ENCODE results near the gene CHST8.

The CHST8 gene

DNA sequence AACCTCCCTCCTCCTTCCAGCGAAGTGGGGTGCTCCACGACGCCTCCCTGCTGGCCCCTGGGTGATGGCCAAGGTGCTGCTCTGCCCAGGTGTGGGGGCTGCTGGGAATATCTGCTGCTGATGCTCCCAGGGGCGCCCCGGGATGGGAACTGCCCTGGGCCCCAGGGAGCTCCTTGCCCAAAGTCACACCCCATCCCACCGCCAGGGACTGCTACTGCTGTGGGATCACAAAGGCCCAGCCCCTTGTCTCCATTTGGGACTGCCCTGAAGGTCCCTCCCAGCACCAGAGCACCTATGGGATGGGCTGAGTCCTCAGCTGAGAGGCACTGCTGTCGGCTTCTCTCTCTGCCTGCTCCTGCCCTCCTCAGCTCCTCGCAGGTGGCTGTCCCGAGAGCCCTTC is 19.0 kb downstream of the CHST8 start:
- H3K4me1 ChIP-seq (ENCODE audit: control insufficient read depth, insufficient read depth, low read length, poor library complexity, severe bottlenecking) = no peaks in the 10 kb centered on the region
- H3K27ac ChIP-seq (ENCODE audit: insufficient read depth, low read length, poor library complexity, severe bottlenecking) = no peak overlapping the region
- H3K36me3 ChIP-seq (ENCODE audit: control insufficient read depth, insufficient read depth, low read length) = no peaks in the 10 kb centered on the region
- DNase-seq = no peak
- H3K27me3 ChIP-seq (replicated peaks; ENCODE audit: control insufficient read depth, insufficient read depth, low read length, poor library complexity, severe bottlenecking) = no peaks in the 10 kb centered on the region
- H3K9me3 ChIP-seq (ENCODE audit: control insufficient read depth, low read length) = no peaks in the 10 kb centered on the region
- no peak overlapping the region for H3K4me3 ChIP-seq (ENCODE audit: insufficient read depth, low read depth, low read length, poor library complexity, severe bottlenecking)

DNA sequence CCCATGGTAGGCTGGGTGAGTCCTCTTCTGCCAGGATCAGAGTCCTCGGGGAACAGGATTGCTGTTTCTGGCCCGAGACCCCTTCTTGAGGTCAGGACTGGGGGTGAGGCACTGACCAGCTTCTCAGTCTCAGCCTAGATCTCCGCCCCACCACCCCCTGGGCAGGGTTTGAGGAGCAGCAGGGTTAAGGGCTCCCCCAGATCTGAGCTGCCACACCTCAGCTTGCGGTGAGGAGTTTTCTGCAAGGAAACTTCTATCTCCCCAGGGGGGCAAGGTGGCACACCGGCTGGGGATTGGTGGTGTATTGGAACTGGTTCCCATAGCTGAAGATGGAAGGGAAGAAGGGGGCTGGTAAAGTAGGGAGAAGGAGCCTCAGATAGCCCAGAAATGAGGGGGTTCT is 19.5 kb downstream of the CHST8 start:
- Histone ChIP-seq H3K36me3 (ENCODE audit: control insufficient read depth, insufficient read depth, low read length) (no peaks in the 10 kb centered on the region), H3K27ac (ENCODE audit: insufficient read depth, low read length, poor library complexity, severe bottlenecking) (no peak overlapping the region), H3K9me3 (ENCODE audit: control insufficient read depth, low read length) (no peaks in the 10 kb centered on the region), H3K4me1 (ENCODE audit: control insufficient read depth, insufficient read depth, low read length, poor library complexity, severe bottlenecking) (no peaks in the 10 kb centered on the region), H3K27me3 (replicated peaks; ENCODE audit: control insufficient read depth, insufficient read depth, low read length, poor library complexity, severe bottlenecking) (no peaks in the 10 kb centered on the region), H3K4me3 (ENCODE audit: insufficient read depth, low read depth, low read length, poor library complexity, severe bottlenecking) (no peak overlapping the region)
- DNase-seq = no peak

DNA sequence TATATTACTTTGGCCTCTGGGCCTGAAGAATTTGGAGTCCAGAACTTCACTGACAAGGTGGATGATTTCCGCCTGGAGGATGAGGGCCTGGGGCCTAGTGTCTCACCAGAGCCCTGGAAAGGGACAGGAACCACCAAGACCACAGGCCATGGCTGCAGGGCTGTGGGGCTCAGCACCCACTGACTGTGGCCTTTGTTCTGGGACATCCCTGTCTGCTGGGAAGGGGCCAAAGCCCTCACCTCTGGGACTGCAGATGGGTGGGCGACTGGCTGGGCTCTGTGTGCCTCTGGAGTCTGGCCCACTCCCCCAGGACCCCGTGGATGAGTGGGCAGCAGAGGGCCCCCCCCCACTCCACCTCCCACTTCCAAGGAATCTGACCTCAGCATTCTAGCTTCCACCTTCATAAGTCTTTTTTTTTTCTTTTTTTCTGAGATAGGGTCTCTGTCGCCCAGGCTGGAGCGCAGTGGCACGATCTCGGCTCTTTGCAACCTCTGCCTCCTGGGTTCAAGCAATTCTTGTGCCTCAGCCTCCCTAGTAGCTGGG is 20.3 kb downstream of the CHST8 start:
- no peak overlapping the region for H3K4me3 ChIP-seq (ENCODE audit: insufficient read depth, low read depth, low read length, poor library complexity, severe bottlenecking)
- H3K27ac ChIP-seq (ENCODE audit: insufficient read depth, low read length, poor library complexity, severe bottlenecking) = no peak overlapping the region
- DNase-seq = no peak
- no peaks in the 10 kb centered on the region for H3K27me3 ChIP-seq (replicated peaks; ENCODE audit: control insufficient read depth, insufficient read depth, low read length, poor library complexity, severe bottlenecking)
- H3K36me3 ChIP-seq (ENCODE audit: control insufficient read depth, insufficient read depth, low read length) = no peaks in the 10 kb centered on the region
- no peaks in the 10 kb centered on the region for H3K4me1 ChIP-seq (ENCODE audit: control insufficient read depth, insufficient read depth, low read length, poor library complexity, severe bottlenecking)
- no peaks in the 10 kb centered on the region for H3K9me3 ChIP-seq (ENCODE audit: control insufficient read depth, low read length)

DNA sequence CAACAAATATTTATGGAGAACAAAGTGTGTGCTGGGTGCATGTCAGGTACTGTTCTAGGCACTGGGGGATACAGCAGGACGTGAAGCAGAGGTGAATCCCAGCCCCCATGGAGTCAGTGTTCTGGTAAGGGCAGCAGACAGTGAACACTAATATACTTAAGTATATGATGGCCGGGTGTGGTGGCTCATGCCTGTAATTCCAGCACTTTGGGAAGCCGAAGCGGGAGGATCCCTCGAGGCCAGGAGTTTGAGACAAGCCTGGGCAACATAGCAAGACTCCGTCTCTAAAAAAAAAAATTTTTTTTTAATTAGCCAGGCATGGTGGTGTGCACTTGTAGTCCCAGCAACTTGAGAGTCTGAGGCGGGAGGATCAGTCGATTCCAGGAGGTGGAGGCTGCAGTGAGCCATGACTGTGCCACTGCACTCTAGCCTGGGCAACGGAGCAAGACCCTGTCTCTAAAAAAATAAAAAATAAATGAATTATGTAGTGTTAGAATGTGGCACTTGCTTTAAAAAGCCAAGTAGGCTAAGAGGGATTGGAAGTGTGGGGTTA is 22.6 kb downstream of the CHST8 start:
- Histone ChIP-seq H3K27ac (ENCODE audit: insufficient read depth, low read length, poor library complexity, severe bottlenecking) (no peak overlapping the region), H3K4me1 (ENCODE audit: control insufficient read depth, insufficient read depth, low read length, poor library complexity, severe bottlenecking) (no peaks in the 10 kb centered on the region), H3K9me3 (ENCODE audit: control insufficient read depth, low read length) (no peaks in the 10 kb centered on the region)

DNA sequence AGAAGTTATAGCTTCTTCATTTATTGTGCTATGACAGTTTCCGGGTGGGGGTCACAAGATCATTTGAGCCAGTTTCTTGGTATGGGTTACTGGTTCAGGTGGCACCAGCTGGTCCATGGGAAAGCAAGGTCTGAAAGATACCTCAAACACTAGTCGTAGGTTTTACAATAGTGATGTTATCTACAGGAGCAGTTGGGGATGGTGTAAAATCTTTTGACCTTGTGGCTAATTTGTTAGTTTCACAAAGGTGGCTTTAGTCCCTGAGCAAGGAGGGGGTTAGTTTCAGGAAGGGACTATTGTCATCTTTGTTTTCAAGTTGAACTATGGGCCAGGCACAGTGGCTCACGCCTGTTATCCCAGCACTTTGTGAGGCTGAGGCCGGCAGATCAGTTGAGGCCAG is 24.6 kb downstream of the CHST8 start:
- Histone ChIP-seq H3K36me3 (ENCODE audit: control insufficient read depth, insufficient read depth, low read length) (no peaks in the 10 kb centered on the region), H3K4me3 (ENCODE audit: insufficient read depth, low read depth, low read length, poor library complexity, severe bottlenecking) (no peak overlapping the region), H3K9me3 (ENCODE audit: control insufficient read depth, low read length) (no peaks in the 10 kb centered on the region), H3K27me3 (replicated peaks; ENCODE audit: control insufficient read depth, insufficient read depth, low read length, poor library complexity, severe bottlenecking) (no peaks in the 10 kb centered on the region), H3K4me1 (ENCODE audit: control insufficient read depth, insufficient read depth, low read length, poor library complexity, severe bottlenecking) (no peaks in the 10 kb centered on the region), H3K27ac (ENCODE audit: insufficient read depth, low read length, poor library complexity, severe bottlenecking) (no peak overlapping the region)
- DNase-seq = no peak

More for the DNA sequence above, 22.6 kb downstream of the CHST8 start:
- H3K27me3 ChIP-seq (replicated peaks; ENCODE audit: control insufficient read depth, insufficient read depth, low read length, poor library complexity, severe bottlenecking) = no peaks in the 10 kb centered on the region
- no peak for DNase-seq
- no peaks in the 10 kb centered on the region for H3K36me3 ChIP-seq (ENCODE audit: control insufficient read depth, insufficient read depth, low read length)
- no peak overlapping the region for H3K4me3 ChIP-seq (ENCODE audit: insufficient read depth, low read depth, low read length, poor library complexity, severe bottlenecking)

DNA sequence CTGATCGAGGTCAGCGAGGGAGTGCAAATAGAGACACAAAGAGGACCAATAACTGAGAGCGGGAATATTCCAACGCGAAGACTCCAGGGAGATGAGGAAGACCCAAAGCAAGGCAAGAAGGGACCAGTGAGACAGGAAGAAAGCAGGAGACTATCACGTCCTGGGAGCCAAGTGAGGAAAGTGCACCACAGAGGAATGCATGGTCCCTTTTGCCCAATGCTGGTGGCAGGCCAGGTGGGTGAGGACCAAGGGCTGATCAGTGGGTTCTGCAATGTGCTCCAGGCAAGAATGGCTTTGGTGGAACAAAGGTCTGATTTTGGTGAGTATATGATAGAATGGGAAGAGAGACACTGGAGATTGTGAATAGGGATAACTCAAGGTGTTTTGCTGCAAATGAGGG is 25.4 kb downstream of the CHST8 start:
- no peaks in the 10 kb centered on the region for H3K36me3 ChIP-seq (ENCODE audit: control insufficient read depth, insufficient read depth, low read length)
- no peaks in the 10 kb centered on the region for H3K27me3 ChIP-seq (replicated peaks; ENCODE audit: control insufficient read depth, insufficient read depth, low read length, poor library complexity, severe bottlenecking)
- no peak overlapping the region for H3K4me3 ChIP-seq (ENCODE audit: insufficient read depth, low read depth, low read length, poor library complexity, severe bottlenecking)
- H3K4me1 ChIP-seq (ENCODE audit: control insufficient read depth, insufficient read depth, low read length, poor library complexity, severe bottlenecking) = no peaks in the 10 kb centered on the region
- H3K27ac ChIP-seq (ENCODE audit: insufficient read depth, low read length, poor library complexity, severe bottlenecking) = no peak overlapping the region
- H3K9me3 ChIP-seq (ENCODE audit: control insufficient read depth, low read length) = no peaks in the 10 kb centered on the region
- no peak for DNase-seq

DNA sequence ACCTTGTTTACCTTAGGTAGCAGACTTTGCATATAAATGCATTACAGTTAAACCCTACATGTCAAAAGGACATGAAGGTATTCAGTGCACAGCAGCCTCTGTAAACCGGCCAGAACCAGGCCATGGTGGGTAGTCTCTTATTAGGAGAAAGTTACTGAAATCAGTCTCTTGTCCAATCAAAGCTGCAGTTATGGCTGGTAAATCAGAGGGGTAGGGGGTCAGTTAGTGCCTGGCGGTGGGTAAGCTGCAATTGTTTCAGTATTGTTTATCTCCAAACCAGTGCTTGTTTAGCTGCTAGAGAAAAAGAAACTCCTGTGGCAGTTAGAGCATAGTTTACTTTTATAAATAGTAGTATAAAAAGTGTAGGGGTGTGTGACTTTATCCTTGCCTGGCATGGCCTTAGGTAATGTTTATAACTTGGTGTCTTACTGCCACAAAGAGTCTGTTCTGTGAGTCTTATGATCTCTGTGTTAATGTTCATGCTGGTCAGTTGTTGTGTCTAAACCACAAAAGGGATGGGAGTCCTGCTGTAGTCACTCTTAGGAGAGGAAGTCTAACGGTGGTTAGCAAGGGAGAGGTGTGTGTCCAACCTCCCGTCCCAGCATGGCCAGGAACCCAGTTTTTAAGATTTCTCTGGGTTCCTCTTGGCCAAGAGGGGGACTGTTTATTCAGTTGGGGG is 28.0 kb downstream of the CHST8 start:
- Histone ChIP-seq H3K27me3 (replicated peaks; ENCODE audit: control insufficient read depth, insufficient read depth, low read length, poor library complexity, severe bottlenecking) (no peaks in the 10 kb centered on the region), H3K4me3 (ENCODE audit: insufficient read depth, low read depth, low read length, poor library complexity, severe bottlenecking) (no peak overlapping the region), H3K36me3 (ENCODE audit: control insufficient read depth, insufficient read depth, low read length) (no peaks in the 10 kb centered on the region), H3K9me3 (ENCODE audit: control insufficient read depth, low read length) (no peaks in the 10 kb centered on the region), H3K27ac (ENCODE audit: insufficient read depth, low read length, poor library complexity, severe bottlenecking) (no peak overlapping the region), H3K4me1 (ENCODE audit: control insufficient read depth, insufficient read depth, low read length, poor library complexity, severe bottlenecking) (no peaks in the 10 kb centered on the region)
- no peak for DNase-seq

DNA sequence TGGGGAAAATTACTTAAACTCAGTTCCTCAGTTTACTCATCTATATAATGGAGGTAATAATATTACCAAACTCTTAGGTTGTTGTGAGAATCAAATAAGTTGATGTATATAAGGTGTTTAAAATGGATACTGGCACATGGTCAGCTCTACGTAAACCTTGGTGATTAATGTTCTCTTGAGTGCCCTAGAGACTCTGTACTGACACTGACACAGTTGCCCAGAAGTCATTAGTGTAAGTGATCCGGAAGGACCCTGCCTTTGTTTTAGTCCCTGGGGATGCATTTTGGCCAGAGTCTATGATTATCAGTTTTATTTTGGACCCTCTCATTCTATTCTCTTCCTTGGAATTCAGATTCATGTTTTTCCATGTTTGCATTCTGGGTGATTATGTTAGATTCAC is 31.9 kb downstream of the CHST8 start:
- H3K4me3 ChIP-seq (ENCODE audit: insufficient read depth, low read depth, low read length, poor library complexity, severe bottlenecking) = no peak overlapping the region
- H3K4me1 ChIP-seq (ENCODE audit: control insufficient read depth, insufficient read depth, low read length, poor library complexity, severe bottlenecking) = no peaks in the 10 kb centered on the region
- DNase-seq = no peak

DNA sequence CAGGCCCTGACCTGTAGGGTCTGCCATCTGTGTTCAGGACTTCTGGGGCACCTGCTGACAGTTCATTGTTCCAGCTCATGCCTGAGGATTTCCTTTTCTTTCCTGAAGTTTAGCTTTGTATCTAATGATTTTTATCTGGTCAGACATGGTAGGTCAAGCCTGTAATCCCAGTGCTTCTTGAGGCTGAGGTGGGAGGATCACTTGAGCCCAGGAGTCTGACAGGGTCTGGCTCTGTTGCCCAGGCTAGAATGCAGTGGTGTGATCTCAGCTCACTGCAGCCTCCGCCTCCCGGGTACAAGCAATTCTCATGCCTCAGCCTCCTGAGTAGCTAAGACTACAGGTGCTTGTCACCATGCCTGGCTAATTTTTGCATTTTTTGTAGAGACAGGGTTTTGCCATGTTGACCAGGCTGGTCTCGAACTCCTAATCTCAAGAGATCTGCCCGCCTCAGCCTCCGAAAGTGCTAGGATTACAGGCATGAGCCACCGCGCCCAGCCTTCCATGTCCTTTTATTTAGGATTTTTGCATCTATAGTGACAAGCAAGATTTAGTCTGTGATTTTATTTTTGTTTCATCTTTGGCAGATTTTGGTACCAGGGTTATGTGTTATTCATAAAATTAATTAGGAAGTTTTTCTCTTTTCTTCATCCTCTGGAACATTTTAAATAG is 33.2 kb downstream of the CHST8 start:
- Histone ChIP-seq H3K36me3 (ENCODE audit: control insufficient read depth, insufficient read depth, low read length) (no peaks in the 10 kb centered on the region), H3K27me3 (replicated peaks; ENCODE audit: control insufficient read depth, insufficient read depth, low read length, poor library complexity, severe bottlenecking) (no peaks in the 10 kb centered on the region), H3K4me1 (ENCODE audit: control insufficient read depth, insufficient read depth, low read length, poor library complexity, severe bottlenecking) (no peaks in the 10 kb centered on the region), H3K4me3 (ENCODE audit: insufficient read depth, low read depth, low read length, poor library complexity, severe bottlenecking) (no peak overlapping the region), H3K9me3 (ENCODE audit: control insufficient read depth, low read length) (no peaks in the 10 kb centered on the region), H3K27ac (ENCODE audit: insufficient read depth, low read length, poor library complexity, severe bottlenecking) (no peak overlapping the region)
- DNase-seq = no peak

More for the DNA sequence above, 31.9 kb downstream of the CHST8 start:
- Histone ChIP-seq H3K27me3 (replicated peaks; ENCODE audit: control insufficient read depth, insufficient read depth, low read length, poor library complexity, severe bottlenecking) (no peaks in the 10 kb centered on the region), H3K27ac (ENCODE audit: insufficient read depth, low read length, poor library complexity, severe bottlenecking) (no peak overlapping the region), H3K9me3 (ENCODE audit: control insufficient read depth, low read length) (no peaks in the 10 kb centered on the region), H3K36me3 (ENCODE audit: control insufficient read depth, insufficient read depth, low read length) (no peaks in the 10 kb centered on the region)

DNA sequence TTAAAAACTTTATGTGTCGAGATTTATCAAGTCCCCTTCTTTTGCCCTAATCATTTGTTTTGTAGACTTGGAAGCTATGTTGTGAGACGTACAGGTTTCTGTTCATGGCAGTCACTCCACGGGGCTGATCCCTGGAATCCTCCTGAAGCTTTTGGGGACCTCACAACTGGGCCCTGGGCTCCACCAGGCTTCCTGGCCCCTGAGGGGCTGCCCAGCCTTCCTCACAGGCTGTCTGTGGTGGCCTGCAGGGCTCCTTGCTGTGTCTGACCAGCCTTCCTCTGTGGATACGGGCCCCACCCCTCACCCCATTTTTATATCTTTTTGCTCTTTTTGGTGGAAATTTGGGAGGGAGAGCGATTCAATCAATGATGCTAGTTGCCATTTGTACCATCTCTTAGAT is 38.1 kb downstream of the CHST8 start:
- Histone ChIP-seq H3K9me3 (ENCODE audit: control insufficient read depth, low read length) (no peaks in the 10 kb centered on the region), H3K27ac (ENCODE audit: insufficient read depth, low read length, poor library complexity, severe bottlenecking) (no peak overlapping the region), H3K36me3 (ENCODE audit: control insufficient read depth, insufficient read depth, low read length) (no peaks in the 10 kb centered on the region), H3K4me3 (ENCODE audit: insufficient read depth, low read depth, low read length, poor library complexity, severe bottlenecking) (no peak overlapping the region), H3K27me3 (replicated peaks; ENCODE audit: control insufficient read depth, insufficient read depth, low read length, poor library complexity, severe bottlenecking) (no peaks in the 10 kb centered on the region), H3K4me1 (ENCODE audit: control insufficient read depth, insufficient read depth, low read length, poor library complexity, severe bottlenecking) (no peaks in the 10 kb centered on the region)
- no peak for DNase-seq
